Melanocyte of skin (primary cell): ENCODE data around the gene AMY1C. TPM values are rescaled to one million over a fixed set of nuclear protein-coding genes. Genes with fewer than 3 reads are reported as not detected.

ENCODE experiments used
- total RNA-seq, 2 donors: library from RNA; depleted of rRNA; stranded (reverse); fragments of >200 nt; gene quantifications; 2 replicates each; pipeline ENCODE4 v1.2.3, GENCODE V29; 2012

AMY1C gene
- total RNA-seq: not detected

GRCh38 chr1:103749598-103749997, at the start of gene AMY1C:
Gene AMY1C, plus strand, starts transcription at chr1:103749898. Its CDS starts 572 bp downstream, at chr1:103750470.

Other genes with a start within 250 kb of the AMY1C start
- gene RNPC3, start 224.2 kb upstream of the AMY1C start, total RNA-seq: 10 to 100 TPM in 1 of 2 donors, 1 to 10 TPM in 1; 9.3 to 14.5 TPM
- 1 to 10 TPM in 1 of 2 donors, under 1 TPM in 1; 1.00 to 1.0 TPM for gene AMY2B, start 178.3 kb upstream of the AMY1C start, total RNA-seq
- gene AMY2A, start 132.5 kb upstream of the AMY1C start, total RNA-seq: not detected
- gene AMY1A, start 94.1 kb upstream of the AMY1C start, total RNA-seq: not detected
- gene AMY1B, start 53.7 kb upstream of the AMY1C start, total RNA-seq: not detected